NCI-H510A (cell line): Measurements from ENCODE around the gene GALNT14.
"Not testable (repeated sequence)": the region's sequence is repeated elsewhere in the genome, so short reads cannot be mapped to it uniquely, and the experiment has no call there.

Source experiments
- DNase-seq: peaks from one replicate; lab custom pipeline; 2025; lab: John Stamatoyannopoulos, UW

GALNT14 gene

DNA sequence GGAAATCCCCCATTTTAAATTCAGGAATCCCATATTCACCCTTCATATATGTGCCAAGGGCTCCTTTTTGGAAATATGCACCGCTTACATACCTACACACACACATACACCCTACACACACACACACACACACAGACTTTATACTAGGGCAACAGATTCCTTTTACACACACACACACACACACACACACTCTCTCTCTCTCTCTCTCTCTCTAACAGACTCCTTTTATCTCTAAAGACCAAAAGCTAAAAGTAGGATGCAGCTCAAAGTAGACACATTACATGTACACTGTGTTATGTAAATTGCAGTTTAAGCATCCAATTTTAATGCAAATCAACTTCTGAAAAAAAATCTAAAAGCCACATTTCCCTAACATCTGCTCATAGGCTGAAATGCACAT, 200.0 kb downstream of the GALNT14 start:
- no peak for DNase-seq

DNA sequence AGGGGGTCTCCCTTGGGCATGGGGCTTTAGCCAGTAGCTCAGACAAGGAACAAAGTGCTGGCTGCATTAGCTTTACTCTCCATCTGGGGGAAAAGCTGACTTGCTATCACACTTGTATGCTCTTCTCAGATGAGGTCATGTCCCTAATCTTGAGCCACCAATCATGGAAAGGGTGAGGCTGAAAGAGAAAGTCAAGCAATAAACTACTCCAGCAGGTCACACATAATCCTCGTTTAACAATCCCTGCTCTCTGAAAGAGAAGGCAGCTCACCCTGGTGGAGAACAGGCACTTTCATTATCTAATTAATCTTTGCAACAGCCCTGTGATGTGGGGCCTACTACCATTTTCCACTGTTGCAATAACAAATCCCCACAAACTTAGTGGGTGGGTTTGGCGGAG, 201.3 kb downstream of the GALNT14 start:
- no peak for DNase-seq

DNA sequence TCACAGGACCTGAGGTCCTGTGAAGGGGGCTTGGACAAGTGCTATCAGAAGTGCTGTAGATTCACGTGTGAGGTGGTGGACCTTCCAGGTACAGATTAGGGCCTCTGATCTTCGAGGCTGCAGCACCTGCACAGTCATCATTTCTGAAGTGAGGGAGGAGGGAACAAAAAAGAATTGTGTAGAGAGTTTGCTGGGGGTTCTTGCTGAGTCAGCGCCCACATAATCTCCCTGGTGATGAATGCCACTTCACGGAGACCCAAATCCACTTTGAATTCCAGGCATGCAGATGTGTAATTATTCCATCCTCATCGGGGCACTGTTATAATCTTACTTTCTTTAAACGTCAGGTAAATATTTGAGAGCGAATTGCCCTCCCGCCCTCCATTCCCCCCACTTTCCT, 202.4 kb downstream of the GALNT14 start:
- DNase-seq: no peak

DNA sequence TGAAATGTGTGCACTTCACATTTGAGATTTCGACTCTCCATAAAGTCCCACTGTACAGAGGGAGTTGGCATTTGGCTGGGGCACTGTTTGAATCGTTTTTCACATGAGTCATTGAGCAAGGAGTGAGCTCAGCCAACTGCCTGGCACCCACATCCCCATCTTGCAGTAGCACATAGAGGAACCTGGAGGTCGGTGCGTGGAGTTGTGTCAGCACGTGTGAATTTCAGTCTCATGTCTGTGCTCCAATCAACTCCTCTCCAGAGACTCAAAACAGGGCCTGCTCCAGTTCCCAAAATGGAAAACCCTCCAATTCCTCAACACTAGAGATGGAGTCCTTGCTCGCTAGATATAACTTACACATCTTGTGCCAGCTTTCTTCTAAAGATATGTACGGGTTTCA, 204.2 kb downstream of the GALNT14 start:
- no peak for DNase-seq

DNA sequence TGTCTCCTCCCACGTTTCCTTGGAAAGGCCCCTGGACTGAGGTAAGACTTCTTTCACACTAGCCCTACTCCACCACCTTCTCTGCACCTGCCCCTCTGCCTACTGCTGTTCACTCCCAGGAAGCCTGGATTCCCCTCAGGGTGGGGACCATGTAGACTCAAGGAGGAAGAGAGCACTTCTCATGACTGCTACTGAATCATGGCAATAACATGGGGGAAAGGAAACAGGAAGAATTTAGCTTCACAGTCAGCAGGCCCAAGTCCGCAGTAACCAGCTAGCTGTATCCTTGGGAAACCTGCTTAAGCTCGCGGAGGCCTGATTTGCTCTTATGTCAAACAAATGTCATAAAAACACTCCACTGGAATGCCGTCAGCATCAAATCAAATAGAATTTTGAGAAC, 204.7 kb downstream of the GALNT14 start:
- DNase-seq: no peak

DNA sequence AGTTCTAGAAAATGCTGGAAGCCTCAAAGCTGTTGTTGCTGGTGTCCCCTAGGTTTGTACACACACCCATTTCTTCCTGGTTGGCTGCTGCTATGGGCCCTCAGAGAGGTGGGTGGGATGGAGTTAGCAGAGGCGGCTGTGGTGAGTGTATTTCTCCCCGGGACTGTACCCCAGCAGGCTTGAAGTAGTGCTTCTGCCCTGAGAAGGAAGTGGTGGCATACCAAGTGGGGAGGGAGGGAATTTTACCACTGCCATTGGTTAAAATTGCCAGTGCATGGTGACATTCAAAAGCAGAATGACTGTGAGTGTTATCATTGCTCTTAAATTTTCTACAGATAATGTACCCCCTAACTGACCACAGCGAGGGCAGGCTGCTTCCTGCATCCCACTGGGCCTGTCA, 205.4 kb downstream of the GALNT14 start:
- no peak for DNase-seq

DNA sequence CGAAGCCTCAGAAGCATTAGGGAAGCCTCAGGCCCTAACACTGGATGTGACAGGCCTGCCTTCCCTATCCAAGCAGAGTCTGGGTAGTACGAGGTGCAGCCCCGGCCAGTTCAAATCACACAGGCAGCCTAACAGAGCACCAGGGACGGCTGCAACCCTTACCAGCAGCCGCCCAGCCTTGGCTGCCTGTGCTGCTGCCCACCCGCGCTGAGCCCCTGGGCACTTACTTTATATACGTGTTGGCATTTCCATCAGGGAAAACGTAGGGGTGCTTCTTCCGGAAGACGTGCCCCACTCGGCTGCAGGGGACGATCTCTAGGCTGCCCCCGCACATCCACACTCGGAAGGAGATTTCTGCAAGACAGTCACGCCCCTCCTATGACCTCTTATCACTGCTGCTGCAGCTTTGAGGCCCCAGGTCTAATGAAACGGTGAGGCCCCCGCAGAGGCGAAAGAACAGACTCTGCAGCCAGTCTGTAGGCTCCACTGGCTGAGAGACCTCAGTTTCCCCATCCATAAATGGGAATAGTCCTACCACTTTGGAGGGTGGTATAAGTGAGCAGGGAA, 206.3 kb downstream of the GALNT14 start:
- no peak for DNase-seq

DNA sequence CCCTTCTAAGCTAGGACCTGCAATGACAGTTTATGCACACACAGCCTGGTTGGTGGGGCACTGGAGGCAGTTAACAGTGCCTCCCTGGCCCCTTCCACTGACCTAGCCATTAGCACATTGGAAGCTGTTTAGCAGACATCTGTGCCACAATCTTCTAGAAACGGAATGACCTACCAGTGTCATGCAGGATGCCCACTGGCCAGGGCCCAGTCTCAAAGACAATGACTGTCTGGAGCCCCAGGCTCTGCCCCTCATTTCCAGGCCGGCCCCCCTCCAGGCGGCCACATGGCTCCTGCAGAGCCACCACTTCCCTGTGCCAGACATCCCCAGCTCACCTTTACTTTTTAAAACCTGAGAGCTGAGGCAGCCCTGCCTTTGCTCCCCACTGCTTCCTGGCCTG, 207.5 kb downstream of the GALNT14 start:
- no peak for DNase-seq

DNA sequence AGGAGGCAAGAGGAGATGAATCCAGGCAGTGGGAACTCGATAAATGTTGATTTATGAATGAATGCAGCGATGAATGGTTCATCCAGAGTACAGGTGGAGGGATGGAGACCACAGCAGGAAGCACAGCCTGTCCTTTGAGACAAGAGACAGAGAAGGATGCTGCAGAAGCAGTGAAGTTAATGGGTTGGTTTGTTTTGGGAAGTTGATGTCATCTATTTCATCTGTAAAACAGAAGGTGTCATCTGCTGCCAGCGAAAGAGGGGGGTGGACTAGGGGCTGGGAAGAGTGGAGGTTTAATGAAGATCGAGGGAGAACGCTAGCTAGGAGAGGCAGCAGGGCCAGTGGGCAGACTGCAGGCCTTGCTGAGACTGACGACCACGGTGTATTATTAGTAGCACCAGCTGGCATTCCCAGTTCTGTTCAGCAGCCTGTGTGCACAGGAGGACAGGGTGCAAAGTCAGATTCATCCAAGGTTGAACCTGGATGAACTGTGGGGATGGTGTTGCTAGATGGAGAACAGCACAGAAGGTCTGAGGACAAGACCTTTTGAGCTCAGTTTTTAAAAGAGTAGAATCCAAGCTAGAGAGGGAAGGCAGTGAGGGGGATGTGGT, 210.7 kb downstream of the GALNT14 start:
- no peak for DNase-seq

DNA sequence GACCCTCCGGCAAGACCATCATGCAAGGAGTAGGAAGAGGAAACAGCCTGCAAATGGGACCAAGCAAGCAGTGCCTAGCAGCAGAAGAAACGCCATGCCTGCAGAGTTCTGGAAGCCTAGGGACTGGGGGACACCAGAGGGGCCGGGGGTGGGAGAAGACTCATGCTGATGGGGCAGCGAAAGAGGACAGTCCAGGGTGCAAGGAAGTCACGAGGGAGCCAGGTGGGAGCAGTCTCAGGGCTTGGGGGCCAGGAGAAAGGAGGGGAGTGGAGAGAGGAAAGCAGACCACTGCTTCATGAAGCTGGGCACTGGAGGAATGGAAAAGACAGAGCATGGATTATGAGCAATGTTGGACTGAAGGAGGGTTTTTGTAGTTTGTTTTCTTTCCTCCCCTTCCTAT, 211.6 kb downstream of the GALNT14 start:
- no peak for DNase-seq

DNA sequence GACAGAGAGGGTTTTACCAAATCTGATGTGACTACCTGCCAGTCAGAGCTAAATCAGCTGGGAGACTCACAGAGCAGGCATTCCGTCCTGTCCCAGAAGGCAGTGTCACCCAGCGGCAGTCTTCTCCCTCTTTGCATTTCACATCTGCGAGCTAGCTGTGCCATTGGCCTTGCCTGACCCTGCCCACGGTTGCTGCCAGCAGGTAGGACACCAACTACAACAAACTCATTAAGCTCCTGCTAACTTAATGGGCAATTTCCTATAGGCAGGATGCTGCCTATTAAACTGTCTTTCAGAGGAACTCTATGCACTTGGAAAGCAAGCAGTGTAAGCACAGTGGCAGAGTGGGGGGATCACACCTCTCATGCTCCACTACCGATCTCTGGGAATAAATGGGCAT, 214.6 kb downstream of the GALNT14 start:
- no peak for DNase-seq

DNA sequence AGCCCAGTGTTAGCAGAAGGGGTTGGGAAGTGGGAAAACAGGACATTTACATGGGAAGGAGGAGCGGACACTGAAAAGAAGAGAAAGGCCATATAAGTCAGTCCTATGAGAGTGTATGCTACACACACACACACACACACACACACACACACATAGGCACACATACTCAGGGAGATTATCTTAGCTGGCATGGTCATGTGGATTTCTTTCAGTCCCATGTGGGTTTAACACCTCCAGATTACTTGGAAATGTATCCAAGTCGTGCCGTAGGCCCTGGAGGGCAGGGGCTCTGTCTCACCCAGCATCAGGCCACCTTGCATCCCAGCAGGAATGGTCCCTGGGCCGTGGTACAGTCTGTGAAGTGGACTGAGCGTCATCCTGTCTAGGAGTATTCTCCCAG, 217.7 kb downstream of the GALNT14 start:
- no peak for DNase-seq

DNA sequence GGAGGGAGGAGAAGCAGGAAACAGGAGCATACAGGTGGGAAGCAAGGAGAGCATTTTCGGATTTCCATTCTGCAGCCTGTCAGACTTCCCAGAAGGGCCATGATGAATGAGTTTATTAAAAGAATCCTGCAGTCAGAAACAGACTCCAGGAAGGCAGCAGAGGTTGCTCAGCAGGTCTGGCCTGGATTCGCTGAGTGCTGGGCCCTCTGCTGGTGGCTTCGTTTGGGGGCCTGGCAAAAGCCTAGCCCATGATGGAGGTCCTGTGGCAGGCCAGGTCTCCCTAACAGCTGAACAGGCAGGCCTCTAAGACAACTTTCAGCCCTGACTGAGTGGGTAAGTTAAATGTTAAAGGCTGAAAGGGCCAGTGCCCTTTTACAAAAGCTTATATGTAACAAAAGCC, 222.8 kb downstream of the GALNT14 start:
- peak; percentile 15 for DNase-seq

DNA sequence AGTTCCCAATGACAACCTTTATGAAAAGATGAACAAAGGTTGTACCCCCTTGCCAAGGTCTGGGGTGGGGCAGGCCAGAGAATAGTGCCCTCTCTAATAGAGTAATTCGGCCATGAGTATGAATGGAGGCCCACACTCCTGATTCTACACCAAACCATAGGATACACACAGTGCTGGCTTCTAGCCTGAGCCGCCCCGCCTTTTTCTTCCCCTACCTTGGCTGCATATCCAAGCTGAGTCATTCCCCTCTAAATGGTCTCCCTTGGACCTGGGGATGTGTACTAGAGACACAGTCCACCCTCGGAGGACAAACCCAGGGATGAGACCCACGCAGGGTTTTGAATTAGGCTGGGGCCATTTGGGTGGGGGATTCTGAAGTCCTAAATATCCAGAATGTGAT, 223.8 kb downstream of the GALNT14 start:
- no peak for DNase-seq

DNA sequence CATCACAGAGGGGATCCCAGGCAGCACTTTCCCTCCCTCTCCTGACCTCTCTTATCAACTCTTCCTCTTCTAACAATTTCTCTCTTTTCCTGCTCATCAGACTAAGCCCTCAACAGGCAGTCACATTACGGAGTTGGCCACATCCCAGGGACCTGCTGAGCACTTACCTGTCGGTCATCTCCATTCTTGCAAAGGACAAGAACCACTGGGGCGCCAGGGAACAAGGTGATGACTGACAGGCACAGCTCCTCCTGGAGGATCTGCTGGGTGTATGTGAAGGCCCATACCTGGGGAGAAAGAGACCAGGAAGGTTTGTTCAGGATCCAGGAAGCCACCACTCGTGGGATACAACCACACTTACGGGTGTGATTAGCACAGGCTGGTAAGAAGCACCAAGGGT, 226.2 kb downstream of the GALNT14 start:
- no peak for DNase-seq

DNA sequence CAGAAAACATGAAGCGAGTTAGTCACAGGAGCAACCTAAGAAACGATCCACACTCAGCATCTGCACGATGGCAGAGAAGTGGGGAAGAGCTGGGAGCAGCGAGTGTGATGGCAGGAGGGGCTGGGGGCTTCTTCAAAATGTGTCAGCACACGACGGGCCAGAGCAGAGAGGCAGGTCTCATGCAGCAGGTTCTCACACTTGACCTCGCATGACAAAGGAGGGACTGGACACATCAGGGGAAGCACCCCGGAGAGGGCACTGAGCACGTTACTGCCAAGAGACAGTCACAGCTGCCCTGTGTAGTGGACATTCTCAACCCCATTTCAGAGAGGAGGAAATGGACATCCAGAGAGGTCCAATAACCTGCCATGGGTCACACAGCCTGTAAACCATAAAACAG, 226.9 kb downstream of the GALNT14 start:
- DNase-seq: no peak

DNA sequence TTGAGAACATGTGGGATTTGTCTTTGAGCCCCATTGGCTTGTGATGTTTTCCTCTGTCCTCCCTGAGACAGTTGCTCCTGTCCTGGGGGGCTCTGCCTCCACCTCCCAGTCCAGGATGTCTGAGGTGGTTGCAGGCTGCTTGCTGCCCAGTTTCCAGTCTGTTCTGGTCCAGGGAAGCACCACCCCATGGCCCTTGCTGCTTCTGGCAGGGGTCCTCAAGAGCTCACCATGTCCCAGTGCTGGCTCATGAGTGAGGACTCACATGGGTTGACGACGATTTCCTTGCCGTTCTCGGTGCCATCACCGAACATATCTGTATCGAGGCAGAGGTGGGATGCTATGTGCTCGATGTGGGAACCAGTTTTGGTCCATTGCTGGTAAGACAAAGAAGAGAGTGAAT, 227.6 kb downstream of the GALNT14 start:
- no peak for DNase-seq

DNA sequence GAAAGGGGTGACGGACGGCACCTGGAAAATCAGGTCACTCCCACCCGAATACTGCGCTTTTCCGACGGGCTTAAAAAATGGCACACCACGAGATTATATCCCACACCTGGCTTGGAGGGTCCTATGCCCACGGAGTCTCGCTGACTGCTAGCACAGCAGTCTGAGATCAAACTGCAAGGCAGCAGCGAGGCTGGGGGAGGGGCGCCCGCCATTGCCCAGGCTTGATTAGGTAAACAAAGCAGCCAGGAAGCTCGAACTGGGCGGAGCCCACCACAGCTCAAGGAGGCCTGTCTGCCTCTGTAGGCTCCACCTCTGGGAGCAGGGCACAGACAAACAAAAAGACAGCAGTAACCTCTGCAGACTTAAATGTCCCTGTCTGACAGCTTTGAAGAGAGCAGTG, 233.8 kb downstream of the GALNT14 start:
- not testable (repeated sequence) for DNase-seq

DNA sequence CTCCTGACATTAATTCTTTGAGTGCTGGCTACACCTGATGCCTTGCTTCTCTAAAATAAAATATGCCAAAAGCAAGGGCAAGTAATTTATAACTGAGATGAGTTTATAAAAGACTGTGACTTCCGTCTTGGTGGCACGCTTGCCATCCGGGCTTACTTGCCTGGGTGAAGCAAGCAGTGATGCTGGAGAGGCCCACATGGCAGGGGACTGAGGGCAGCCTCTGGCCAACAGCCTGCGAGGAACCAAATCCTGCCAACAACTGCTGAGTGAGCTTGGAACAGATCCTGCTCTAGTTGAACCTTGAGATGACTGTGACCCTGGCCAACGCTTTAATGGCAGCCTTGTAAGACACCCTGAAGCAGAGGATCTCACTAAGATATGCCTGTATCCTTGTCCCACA, 234.9 kb downstream of the GALNT14 start:
- DNase-seq: no peak

DNA sequence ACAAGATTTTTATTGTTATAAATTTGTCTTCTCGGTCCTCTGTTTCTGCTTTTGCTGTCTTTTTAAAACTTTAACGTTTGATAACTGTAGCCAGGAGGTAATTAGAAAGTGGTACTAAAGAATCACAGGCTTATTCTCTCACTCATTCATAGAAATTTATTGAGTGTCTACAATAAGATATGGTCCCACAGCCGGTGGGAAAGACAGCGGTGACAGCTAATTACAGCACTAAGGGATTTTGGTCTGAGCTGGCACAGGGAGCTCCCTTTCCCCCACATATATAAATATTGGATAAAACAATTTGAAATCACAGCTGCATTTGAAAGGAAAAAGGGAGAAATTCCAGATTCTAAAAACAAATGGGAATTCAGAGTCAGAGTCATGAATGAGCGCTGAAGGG, 237.9 kb downstream of the GALNT14 start:
- DNase-seq: no peak

DNA sequence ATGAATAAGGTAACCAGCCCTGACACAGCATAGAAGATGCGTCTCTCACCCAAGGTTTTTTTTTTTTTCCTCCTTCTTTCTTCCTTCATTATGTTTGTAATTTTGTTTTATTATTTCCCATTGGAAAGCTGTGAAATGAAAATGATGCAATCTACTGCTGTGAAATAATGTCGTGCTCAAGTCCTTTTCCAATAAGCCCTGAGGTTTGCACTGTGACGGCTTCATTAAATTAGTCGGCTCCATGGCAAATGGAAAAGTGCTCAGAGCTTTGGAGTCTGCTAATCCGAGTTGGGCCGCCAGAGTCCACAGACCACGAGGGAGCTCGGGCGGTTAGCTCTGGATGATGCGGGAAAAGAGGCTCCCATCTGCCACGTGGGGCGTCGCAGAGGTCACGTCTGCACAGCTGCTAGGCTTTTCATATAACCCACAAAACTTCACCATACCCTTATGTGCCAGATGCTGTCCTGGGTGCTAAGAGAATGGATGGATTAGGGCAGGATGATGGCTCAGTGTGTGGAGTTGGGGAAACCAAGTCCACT, 238.7 kb downstream of the GALNT14 start:
- no peak for DNase-seq

DNA sequence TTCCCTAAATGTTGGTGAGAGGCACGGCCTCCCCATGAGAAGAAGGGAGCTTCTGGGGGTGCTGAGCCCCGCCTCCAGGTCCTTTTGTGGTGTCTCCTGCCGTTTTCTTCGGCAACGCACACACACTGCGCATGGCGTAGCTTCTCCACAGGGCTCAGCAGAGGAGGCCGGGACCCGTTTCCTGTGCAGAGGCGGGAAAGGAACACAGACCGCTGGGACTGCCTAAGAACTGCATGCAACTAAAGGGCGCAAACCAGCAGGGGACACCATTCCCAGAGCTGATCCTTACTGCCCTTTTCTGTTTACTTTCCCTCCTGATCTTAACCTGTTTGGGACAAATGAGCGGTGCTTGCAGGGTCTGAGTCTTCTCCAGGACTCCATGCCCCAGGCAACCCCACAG, 240.7 kb downstream of the GALNT14 start:
- no peak for DNase-seq

DNA sequence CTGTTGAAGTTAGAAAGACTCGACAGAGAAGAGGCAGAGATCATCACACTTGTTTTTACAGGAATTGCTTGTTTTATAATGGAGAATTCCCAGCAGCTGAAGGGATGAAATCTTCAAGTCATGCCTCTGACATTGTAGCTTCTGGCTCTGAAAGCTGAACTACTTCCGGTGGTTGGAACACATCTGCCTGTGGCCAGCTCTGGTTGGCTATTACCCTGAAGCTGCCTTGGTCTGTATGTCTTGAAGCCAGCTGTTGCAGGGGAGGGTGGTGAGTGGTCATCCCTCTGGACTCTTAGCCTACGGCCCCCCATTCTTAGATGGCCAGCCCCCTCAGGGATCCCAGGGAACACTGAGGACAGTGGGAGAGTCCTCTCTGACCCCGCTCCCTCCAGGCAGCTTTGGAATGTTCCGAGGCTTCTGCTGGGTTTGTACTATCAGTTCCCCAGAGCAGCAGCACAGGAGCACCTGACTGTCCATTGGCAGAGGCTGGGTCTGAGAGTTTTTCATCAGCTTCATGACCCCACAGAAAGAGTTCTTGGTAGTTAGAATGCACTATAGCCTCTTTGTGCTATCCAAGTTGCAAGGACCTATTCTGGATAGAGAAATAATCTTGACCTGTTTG, 243.6 kb downstream of the GALNT14 start:
- DNase-seq: no peak
